NB4 (cell line): ENCODE measurements around the gene FAM163B.

Experiments used
- DNase-seq: peaks from one replicate; pipeline ENCODE4 v3.0.0; 2010; ENCODE audit warnings: low read depth
- H3K4me3 ChIP-seq: one replicate; pipeline ENCODE4 v1.5.1; 2011; ENCODE audit warnings: mild to moderate bottlenecking, low read depth, low read length, moderate library complexity
- CTCF ChIP-seq: IDR thresholded peaks from one replicate; pipeline ENCODE4 v1.5.1; 2012; ENCODE audit warnings: low read depth, low read length
- MAX ChIP-seq: IDR thresholded peaks from 2 replicates; pipeline ENCODE4 v1.6.1; 2011; ENCODE audit warnings: low read depth, low read length
- MYC ChIP-seq: IDR thresholded peaks from 2 replicates; pipeline ENCODE4 v1.6.1; 2011; ENCODE audit warnings: low read depth, low read length
- POLR2A ChIP-seq: IDR thresholded peaks from 2 replicates; pipeline ENCODE4 v1.6.1; 2011; ENCODE audit warnings: mild to moderate bottlenecking; ENCODE audit not compliant: insufficient read length; ENCODE audit errors: extremely low read depth

Gene FAM163B

GRCh38 chr9:133653638-133654037, 44.4 kb upstream of the FAM163B start:
- DNase-seq, result no peak
- no peak for TF ChIP-seq CTCF
- TF ChIP-seq MAX, result no peak
- no peak for TF ChIP-seq POLR2A
- TF ChIP-seq MYC, result no peak
- no peak overlapping the region for H3K4me3 ChIP-seq

GRCh38 chr9:133650026-133650425, 40.8 kb upstream of the FAM163B start:
- DNase-seq, result no peak
- no peak overlapping the region for H3K4me3 ChIP-seq

GRCh38 chr9:133649194-133649593, 40.0 kb upstream of the FAM163B start:
- TF ChIP-seq MYC (no peak), CTCF (no peak), POLR2A (no peak)
- no peak for DNase-seq
- H3K4me3 ChIP-seq, result no peak overlapping the region

More at GRCh38 chr9:133650026-133650425, 40.8 kb upstream of the FAM163B start:
- TF ChIP-seq CTCF (no peak), POLR2A (no peak), MYC (no peak), MAX (no peak)

GRCh38 chr9:133647765-133648469, 38.7 kb upstream of the FAM163B start:
- no peak overlapping the region for H3K4me3 ChIP-seq
- TF ChIP-seq MYC (no peak), CTCF (no peak), POLR2A (no peak), MAX (no peak)
- no peak for DNase-seq

- TF ChIP-seq CTCF (no peak), MYC (no peak), POLR2A (no peak), MAX (no peak)
- no peak overlapping the region for H3K4me3 ChIP-seq
- DNase-seq, result no peak
These were observed 38.0 kb upstream of the FAM163B start for GRCh38 chr9:133647148-133647547.
